D721Med (cell line): ENCODE measurements around the gene SORCS2.

Experiments used
- DNase-seq: peaks from one replicate; pipeline ENCODE4 v3.0.0; 2011; ENCODE audit warnings: low spot score; ENCODE audit not compliant: insufficient read length
- FAIRE-seq: peaks from 2 replicates; lab custom pipeline; 2011; peaks lifted over from hg19 to GRCh38; lab: Jason Lieb, UNC
- TF ChIP-seq, protein P1 (sequence below): IDR thresholded peaks from 2 replicates; pipeline ENCODE4 v1.5.1; 2012; ENCODE audit warnings: mild to moderate bottlenecking, control low read depth; ENCODE audit not compliant: insufficient read depth; ENCODE audit errors: missing control alignments

The SORCS2 gene

DNA sequence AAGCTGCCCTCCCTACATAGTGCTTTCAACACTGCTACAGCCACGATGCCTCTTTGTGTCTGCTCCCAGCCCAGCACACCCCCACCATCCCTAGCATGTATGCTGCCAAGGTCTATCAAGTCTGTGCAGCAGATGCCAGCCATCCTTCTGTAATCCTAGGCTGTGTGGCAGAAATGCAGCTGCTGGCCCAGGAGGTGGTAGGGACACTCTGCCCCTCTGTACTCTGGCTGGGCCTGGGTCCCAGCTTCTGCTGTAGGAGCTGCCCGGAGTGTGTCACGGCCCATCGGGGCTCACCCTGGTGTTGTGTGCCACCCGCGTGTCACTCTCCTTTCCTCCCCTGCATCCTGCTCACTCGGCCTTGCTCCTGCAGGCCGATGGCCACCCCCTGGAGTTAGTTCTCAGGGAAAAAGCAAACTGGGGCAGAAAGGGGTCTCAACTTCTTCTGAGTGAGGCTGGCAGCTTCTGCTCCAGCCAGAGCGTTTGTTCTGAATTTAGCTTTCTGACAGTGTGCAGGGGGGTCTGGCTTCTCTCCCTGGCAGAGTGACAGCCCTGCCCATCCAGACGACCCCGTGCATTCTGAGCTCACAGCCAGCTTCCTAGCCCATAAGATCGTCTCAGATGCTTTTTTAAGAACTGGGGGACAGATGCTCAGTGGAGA is 219.7 kb downstream of the SORCS2 start:
- TF ChIP-seq, protein P1, sequence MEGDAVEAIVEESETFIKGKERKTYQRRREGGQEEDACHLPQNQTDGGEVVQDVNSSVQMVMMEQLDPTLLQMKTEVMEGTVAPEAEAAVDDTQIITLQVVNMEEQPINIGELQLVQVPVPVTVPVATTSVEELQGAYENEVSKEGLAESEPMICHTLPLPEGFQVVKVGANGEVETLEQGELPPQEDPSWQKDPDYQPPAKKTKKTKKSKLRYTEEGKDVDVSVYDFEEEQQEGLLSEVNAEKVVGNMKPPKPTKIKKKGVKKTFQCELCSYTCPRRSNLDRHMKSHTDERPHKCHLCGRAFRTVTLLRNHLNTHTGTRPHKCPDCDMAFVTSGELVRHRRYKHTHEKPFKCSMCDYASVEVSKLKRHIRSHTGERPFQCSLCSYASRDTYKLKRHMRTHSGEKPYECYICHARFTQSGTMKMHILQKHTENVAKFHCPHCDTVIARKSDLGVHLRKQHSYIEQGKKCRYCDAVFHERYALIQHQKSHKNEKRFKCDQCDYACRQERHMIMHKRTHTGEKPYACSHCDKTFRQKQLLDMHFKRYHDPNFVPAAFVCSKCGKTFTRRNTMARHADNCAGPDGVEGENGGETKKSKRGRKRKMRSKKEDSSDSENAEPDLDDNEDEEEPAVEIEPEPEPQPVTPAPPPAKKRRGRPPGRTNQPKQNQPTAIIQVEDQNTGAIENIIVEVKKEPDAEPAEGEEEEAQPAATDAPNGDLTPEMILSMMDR, result no peak
- no peak for FAIRE-seq
- peak; percentile 5 for DNase-seq

DNA sequence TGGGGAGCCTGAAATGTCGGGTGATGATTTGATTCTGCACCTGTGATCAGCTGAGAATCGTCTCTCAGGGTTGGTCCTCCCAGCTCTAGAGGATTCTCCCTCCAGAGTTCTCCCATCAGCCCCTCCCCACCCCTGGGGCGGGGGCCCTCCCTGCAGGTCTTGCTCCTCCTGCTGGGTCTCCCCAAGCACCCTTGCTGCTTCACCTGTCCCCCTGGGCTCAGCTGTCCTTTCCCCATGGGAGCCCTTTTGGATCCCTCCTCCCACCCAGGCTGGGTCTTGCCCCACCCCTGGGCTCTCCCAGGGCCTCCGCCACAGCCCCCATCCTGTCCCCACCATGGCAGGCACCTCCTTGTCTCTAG is 220.2 kb downstream of the SORCS2 start:
- FAIRE-seq (no peak), DNase-seq (peak; percentile 7)
- TF ChIP-seq, protein P1, result no peak

DNA sequence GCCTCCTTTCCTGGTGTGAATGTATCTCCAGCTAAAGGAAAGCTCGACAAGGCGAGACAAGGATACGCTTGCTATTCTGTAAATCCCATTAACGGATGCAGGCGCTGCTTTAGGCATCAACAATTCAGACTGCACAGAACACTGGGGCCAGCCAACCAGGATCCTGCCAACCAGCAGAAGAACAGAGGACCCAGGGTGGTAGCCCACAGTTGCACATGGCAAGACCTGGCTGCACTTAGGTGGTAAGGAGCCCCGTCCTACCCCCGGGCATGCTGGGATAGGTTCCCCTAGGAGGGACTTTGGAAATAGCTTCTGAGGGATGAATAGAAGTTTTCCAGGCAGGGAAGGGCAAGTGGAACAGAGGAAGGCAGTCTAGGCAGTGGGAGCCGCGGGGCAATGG is 221.7 kb downstream of the SORCS2 start:
- DNase-seq (peak; percentile 0), FAIRE-seq (no peak)
- TF ChIP-seq, protein P1, result no peak

DNA sequence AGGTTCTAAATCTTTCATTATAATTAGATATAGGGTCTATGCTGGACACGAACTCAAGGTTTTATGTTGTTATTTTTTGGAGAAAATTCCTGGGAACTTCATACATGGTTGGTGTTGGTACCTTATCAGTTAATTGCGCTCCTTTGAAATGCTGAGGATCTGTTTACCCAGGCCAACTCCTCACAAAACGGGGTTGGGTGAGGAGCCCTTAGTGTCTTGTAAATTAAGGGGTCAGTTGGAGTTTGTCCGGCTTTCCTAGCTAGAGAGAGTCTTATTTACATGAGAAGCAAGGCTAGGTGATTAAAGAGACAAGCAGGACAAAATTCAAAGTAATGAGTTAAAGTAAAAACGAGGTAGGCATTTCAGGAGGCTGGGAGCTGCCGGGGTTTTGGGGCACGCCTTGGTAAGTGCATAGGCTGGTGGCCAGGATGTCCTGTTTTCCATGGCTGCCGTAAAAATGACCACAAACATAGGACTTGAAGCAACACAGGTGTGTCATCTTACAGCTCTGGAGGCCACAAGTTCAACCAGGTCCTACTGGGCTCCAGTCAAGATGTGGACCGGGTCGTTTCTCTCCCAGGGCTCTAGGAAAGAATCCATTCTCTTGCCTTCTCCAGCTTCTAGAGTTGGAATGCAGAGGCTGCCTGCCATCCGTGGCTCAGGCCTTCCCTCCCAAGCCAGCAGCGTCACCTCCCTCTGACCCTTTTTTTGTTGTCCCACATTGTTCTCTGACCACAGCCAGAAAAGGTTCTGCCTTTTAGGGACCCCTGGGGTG is 222.6 kb downstream of the SORCS2 start:
- TF ChIP-seq, protein P1, result no peak
- FAIRE-seq (no peak), DNase-seq (no peak)

DNA sequence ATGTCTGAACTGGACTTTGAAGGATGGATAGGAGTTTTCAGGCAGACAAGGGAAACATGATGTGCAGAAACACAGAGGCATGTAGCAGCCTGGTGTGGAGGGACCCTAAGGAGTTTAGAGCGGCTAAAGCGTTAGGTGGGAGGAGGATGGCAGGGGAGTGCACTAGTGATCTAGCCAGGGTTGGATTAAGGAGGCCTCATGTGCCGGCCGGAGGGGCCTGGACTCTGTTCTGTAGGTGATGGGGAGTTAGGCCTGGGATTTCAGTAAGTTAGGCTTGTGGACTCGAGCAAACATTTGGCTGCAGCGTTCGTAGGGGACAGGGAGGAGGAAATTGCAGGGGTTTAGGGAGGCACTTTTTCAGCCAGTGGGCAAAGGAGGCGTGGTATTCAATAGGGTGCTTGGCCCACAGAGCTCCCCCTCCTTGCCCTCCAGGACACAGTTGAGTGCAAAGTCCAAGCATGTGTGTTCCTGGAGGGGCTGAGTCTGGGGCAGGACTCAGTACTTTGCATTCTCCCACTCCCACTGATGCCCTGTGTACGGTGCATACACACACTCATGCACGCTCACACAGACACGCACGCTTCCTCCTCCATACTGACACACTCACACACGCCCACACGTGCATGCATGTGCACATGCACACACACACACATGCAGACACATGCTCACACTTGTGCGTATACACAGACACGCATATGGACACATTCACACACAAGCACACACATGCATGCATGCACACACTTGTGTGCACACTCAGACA is 223.8 kb downstream of the SORCS2 start:
- no peak for FAIRE-seq
- DNase-seq, result peak; percentile 0
- TF ChIP-seq, protein P1, result no peak

DNA sequence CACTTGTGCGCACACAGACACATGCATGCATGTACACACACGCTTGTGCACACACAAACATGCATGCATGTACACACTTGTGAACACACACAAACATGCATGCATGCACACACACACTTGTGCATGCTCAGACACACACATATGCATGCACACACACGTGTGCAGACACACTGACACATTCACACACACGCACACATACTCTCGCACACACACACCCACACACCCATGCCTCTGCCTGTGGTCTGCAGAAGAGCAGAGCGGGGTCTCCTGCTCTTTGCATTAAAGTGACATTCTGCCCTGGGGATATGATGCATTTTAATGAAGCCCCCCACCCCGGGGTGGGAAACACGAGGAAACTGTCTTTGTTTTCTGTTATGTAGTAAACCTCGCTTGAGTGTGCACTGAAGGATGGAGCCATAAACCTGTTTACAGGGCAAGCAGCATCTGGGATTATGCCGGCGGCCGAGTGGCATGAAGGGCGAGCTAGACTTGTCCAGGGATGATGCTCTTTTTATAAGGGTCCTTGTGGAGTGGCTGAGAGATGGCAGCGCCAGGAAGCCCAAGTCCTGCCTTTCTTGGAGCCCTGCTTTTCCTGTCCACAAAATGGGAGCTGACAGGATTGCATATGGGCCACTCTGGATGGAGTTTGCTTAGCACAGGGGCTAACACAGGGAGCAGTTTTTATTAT is 224.6 kb downstream of the SORCS2 start:
- FAIRE-seq (no peak), DNase-seq (no peak)
- TF ChIP-seq, protein P1, result no peak
